HG03575 (cell line): Measurements from ENCODE around the gene PLCB1.
"Not testable (repeated sequence)": the region's sequence is repeated elsewhere in the genome, so short reads cannot be mapped to it uniquely, and the experiment has no call there.

Experiments
- ATAC-seq: cut with Tn5 transposase; IDR thresholded peaks from one replicate; pipeline ENCODE4 v1.9.1; 2021; ENCODE audit not compliant: unreplicated experiment, insufficient number of reproducible peaks, low FRiP score; ENCODE audit errors: extremely low read depth

Gene PLCB1

DNA sequence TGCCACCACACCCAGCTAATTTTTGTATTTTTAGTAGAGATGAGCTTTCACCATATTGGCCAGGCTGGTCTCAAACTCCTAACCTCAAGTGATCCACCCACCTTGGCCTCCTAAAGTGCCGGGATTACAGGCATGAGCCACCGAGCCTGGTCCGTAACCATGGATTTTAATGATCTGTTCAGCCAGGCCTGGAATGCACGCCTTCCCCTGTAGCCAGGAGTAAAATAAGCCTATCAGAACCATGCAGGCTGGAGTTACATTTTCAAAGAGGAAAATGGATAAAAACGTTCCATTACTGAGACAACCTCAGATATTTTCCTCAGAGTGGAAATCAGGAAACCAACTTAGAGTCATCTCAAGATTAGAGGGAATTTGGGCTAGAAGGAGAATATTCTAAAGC is 304.9 kb downstream of the PLCB1 start:
- ATAC-seq: not testable (repeated sequence)

DNA sequence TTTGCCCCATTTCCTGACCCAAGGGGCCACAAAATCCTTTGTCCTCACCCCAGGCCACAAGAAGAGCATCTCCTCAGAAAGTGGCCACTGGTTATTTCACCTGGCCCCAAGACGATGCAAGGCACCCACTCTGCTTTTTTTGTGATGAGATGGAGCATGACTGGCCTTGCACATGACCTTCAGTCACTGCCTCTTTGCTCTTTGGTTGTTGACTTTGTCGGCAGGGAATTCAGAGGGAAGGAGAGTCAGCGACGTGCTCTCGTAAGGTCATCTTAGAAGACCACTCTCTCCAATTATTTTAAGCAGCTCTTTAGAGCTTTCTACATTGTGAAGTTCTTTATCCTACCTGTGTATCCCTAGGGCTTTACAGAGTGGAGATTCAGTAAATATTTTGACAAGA is 306.7 kb downstream of the PLCB1 start:
- ATAC-seq: no peak

DNA sequence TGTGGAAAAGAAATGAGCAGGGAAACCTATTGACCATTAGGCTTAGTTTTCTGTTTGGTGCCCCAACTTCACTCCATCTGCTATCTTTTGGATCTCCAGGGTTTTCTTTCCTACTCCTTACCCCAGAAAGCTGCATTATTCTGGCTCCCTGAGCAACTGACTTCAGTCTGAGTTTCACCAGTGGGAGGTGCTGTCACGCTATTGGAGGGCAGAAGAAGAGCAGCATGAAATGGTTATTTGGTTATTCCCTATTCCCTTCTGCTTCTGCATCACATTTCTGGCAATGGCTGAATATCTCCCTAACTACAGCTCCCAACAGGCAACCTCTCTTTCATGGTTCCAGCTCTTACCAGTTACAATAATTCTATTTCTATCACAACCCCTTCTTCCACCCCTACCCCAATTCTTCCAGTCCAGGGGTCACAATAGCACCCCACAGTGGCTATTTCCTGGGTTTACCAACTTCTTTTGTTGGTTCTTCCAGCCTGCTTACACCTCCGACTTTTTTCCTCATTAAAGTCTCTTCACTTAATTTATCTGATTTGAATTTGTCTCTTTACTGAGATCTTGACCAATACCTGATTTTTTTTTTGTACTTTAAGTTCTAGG is 311.5 kb downstream of the PLCB1 start:
- no peak for ATAC-seq

DNA sequence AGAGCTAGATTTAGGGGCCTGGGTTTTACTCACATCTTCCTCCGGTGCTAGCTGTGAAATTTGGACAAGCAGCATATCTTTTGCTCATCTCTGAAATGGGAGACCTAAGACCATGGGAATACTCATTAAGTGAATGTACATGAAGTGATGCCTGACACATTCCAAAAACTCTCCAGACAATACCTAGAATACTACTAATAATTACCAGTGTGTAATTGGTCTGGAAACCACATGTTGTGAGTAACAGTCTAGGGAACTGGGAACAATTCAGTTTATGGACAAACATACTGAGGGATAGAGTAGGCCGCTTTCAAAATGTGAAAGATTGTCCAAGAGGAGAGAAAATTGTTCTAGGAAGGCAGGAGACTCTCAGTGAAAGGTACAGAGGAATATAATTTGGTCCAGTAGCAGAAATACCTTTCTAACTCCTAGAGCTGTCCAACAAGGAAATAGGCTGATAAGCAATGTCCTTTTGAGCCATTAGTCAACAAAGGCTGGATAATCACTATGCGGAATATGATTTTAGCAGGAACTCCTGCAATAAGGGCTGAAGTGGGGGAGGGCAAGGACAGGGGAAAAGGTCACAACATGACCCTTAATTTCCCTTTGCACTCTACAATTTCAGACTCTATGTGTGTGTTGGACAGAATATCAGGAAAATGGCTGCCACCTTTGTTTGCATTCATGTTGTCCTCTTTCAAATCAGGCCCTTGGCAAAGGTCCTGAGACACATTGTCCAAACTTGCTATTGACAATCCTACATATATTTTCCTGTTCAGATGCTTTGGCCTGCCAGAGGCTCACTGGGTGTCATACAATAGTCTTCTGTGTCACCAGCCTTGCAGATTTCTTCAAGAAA is 315.4 kb downstream of the PLCB1 start:
- ATAC-seq: no peak

DNA sequence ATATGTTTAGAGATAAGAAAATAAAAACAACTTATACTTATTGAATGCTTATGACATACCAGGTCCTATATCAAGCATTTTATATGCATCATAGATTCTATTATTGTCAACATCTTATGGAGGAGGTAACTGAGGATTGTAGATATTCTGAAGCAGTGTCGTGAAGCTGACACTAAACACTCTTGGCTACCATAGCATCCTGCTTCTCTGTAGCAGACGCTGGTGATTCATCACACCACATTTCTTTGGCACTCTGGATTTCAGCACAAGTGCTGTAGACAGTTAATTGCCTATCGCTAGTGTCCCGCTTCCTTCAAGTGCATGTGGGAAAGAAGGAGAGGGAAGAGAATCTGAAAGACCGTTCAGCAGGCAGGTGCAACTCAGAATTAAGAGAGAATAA is 317.1 kb downstream of the PLCB1 start:
- no peak for ATAC-seq

DNA sequence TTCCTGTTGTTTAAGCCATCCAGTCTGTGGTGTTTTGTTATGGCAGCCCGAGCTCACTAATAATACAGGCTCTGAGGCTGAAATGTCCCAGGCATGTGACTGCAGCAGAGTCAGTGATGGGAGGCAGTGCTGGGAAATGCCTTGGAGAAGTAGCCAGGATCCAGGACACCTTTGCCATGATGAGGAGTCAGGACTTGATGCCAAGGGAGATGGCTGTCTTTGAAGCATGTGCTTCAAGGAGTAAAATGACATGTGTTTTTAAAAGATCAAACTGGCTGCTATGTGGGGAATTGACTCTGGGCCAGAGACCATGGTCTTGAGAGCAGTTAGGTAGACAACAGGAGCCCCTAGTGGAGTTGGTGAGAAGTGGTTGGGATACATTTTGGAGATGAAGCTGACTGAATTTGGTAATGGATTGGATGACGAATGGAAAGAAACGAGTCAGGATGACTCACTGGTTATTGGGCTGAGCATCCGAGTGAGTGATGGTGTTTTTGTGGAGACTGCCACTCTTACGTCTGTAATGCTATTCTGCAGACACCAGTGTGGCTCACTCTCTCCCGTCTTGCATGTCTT is 322.2 kb downstream of the PLCB1 start:
- no peak for ATAC-seq

DNA sequence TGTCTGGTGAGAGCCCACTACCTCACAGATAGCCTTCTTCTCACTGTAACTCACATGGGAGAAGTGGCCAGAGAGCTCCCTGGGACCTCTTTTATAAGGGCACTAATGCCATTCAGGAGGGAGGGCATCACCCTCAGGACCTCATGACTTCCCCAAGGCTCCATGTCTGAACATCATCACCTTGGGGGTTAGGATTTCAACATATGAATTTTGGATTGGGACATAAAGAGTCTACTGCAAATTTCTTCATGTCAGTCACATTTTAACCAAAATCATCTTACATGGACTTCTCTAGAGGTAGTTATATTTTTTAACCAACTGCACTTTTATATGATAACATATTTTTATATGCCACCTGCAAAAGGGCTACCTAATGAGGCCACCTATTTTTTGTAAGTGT is 324.7 kb downstream of the PLCB1 start:
- no peak for ATAC-seq

DNA sequence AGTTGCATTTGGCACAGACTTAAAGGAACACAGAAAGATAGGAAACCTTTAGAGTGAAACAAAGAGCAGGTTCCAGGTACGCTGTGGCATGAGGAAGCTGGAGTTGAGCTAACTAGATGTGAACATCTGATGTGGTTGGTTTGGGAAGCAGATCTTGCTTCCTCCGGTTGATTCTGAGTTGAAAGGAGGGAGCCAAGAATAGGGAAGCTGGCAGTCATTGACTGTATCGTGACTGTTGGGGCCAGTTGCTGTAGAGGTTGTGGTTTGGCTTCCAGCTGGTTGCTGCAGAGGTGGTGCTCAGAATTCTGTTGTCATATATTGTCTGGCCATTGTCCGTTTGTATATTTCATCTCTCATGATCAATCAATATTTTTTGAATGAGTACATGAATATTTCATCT is 325.9 kb downstream of the PLCB1 start:
- ATAC-seq: no peak

DNA sequence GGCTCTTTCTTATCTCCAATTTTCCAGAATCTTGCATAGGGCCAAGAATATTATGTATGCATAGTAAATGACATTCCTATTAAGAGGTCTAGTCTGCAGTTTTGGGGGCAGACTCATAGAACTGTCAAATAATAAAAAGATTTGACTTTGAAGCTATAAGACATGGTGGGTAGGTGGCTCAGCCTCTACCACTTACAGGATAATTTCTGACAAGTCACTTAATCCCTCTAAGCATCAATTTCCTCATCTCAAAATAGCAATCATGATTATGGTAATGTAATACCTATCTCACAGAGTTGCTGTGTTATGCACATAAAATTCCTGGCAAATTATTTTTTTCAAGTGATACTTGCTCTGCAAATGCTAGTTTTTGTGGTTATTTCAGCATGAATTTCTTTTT is 329.1 kb downstream of the PLCB1 start:
- no peak for ATAC-seq

DNA sequence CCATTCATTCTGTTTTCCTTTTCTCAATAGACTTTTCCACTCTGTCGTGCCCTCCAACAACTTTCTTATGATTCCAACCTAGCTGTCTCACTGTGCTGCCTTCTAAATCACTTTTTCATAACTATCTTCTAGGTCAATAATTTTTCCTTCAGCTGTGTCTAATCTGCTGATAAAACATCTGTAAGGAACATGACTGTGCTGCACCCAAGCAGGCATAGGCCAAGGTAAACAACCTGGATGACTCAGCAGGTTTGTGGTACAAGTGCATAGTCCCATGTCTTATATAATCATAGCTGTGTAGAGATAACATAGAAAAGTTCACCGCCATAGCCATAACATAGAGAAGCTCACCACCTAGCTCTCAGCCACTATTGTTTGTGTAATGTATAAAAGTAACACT is 332.3 kb downstream of the PLCB1 start:
- ATAC-seq: no peak

DNA sequence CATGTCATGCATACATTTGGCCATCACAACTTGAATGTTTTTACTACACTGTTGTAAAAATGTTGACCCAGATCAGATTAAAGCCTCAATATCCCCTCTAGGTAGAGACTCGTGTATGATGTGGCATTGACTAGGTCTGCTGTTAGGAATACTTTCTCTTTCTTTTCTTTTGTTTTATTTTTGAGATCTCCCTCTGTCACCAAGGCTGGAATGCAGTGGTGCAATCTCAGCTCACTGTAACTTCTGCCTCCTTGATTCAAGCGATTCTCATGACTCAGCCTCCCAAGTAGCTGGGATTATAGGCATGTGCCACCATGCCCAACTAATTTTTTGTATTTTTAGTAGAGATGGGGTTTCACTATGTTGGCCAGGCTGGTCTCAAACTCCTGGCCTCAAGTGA is 334.7 kb downstream of the PLCB1 start:
- not testable (repeated sequence) for ATAC-seq

DNA sequence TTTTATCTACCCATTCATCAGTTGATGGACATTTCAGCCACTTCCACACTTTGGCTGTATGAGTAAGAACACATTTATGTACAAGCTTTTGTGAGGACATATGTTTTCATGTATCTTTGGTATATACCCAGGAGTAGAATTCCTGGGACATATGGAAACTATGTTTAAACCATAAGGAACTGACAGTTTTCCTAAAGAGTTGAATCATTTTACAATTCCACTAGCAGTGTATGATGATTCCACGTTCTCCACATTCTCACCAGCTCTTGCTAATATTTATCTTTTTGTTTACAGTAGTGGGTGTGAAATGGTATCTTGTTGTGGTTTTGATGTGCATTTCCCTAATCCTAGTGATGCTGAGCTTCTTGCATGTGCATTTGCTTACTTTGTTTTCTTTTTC is 338.1 kb downstream of the PLCB1 start:
- ATAC-seq: no peak

DNA sequence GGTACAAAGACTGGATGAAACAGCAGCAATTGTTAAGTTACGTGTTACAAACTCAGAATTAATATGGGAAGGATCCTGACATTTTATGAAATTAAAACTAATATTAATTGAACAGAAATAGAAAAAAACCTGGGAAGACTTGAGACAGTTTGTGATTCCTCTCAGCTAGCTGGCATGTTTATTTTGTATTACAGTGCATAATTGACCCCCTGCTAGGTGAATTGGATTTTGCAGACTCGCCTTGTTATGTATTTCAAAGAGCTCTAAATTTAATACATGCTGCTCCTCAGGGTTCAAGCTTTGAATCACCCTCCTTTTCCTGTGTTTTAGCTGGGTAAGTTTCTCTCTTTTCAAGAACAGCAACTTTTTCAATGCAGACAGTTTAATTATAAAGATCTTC is 339.4 kb downstream of the PLCB1 start:
- no peak for ATAC-seq

DNA sequence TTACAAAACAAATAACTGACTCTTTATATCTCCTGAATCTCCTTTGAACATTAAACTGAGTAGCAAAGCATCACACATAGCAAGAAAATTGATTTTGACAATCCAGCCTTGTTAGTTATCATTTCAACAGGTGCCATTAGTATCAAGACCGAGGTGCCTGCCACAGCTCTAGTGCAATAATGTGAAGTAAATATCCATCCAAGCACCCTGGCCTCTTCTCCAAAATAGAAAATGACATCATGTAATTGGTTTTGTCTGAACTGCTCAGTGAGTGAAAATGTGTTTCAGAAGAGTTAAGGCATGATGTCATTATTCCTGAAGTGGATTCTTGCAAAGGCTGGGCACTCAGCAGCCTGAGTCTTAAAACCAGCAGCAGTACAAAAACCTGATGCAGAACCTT is 341.4 kb downstream of the PLCB1 start:
- no peak for ATAC-seq

DNA sequence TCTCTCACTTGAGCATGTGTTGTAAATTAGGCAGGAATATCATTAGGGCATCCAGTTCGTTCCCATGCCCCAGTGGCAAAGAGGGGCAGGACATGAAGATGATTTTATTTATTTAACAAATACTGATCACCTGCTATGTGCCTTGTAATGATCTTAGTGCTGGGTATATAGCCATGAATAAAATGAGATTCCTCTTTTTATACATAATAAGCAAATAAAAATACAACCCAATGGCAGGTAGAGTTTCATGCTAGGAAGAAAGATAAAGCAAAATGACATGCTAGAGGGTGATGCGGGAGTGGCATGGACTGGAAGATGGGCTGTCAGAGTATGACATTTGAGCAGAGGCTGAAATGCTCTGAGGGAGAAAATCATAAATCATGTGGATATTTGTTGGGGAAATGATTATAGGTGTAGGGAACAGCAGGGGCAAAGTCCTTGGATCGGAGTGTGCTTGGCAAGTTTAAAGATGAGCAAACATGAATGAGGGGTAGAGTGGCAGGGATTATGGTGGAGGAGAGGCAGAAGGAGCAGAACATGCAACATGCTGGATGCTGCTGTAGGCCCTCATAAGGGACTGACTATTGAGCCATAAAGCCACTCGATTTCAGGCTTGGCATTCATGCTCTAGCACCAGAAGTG is 342.1 kb downstream of the PLCB1 start:
- ATAC-seq: no peak

DNA sequence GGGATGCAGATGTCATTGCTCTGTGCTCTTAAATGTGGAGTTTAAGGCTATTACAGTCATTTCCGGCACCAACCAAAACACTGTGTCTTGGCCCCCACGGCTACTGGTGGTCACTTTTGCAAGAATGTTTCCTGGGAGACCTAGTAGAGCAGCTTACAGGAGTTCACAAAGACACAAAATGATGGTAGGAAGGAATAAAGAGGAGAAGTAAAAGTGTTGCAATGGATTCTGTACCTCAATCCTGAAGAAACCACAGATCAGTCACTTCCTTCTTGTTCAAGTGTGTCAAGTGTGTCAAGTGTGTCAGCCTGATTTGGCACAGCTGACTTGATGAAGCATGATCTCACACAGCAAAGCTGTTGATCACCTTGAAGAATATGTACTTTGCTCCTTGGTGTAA is 344.0 kb downstream of the PLCB1 start:
- no peak for ATAC-seq

DNA sequence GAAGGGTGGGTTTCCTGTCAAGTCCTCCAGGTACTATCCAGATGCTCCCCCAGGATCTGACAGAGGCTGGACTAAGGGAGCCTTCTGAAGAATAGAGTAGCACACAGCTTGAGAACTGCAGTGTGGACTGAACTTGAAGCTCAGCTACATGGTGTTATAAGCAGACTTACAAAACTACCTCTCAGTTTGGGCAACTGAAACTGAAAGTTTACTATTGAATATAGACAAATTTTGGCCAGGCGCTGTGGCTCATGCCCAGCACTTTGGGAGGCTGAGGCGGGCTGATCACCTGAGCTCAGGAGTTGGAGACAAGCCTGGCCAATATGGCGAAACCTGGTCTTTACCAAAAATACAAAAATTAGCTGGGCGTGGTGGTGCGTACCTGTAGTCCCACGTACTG is 348.5 kb downstream of the PLCB1 start:
- ATAC-seq: no peak

DNA sequence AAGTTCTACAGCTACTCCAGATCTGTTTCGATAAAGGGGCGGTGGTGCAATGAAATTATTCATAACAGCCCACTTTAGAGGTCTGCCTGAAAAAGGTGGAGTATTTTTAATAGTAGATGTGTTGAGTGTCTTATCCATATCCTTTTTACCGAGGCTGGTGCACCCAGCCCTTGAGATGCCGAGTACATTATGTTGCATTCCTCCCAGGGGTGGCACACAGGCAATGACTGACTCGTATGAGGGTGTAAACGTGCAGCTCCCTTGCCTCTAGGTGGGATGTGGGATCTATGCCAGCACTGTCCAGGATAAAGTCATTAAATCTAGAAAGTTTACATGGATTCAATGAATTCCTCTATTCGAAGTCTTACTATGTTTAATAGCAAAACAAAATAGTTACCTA is 355.6 kb downstream of the PLCB1 start:
- no peak for ATAC-seq

DNA sequence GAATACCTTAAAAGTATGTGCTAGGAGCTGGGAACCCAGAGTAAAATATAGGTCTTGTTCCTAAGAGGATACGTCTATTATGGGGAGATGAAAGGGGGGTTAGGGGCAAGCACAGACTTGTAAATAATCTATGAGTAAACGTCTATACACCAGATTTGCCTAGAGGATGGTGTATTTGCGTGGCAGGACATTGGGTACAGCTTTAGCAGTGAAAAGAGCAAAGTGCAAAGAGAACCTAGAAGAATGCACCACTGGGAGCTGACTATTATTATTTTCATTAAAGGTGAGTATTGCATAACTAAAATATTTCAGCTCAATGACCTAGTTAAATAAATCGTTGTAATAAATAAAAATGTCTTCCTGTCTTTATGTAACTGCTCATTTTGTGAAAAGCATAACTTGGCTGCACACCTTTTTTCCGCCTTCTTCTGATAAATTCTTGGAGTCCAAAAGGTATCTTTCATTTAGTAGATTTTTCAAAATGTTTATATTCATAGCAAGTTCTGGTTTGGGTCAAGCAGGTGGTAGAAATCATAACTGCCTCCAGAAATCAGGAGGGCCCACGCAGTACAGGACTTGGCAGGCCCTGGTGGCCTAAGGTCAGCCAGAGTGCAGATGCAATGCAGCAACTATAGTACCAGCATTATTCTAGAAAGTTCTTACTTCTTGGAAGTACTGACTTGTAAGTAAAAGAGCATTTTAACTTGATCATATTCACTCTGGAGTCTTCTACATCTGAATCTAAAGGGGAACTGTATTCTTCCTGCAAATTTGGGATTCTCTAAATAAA is 357.2 kb downstream of the PLCB1 start:
- no peak for ATAC-seq
